ENCODE results near the gene SYCP2. TPM values are rescaled to one million over a fixed set of nuclear protein-coding genes. Genes with fewer than 3 reads are reported as not detected.
"Not testable (repeated sequence)": the region's sequence is repeated elsewhere in the genome, so short reads cannot be mapped to it uniquely, and the experiment has no call there.

Gene SYCP2
- total RNA-seq, 3 donors from 2014 or later = 4.5 to 30.1 (median 12.5) TPM

DNA sequence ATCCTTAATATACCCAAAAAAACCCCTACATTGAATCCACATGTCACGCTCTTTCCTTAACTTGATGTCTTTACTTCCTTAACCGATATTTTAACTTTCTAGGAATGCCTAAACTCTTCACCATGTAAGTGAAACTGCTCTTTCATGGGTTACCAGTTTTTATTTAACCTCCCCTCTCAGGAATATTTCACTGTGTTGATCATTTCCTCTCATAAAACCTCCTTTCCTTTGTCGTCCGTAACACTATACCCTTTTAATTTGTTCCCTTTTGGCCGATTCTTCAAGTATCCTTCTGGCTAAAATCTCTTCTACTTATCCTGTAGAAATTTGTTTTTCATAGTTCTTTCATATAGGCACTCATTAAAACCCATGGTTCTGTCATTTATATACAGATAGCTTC is 24.6 kb downstream of the SYCP2 start:
- no peak for DNase-seq (ENCODE audit: low spot score in 2 of 2)
- no peak overlapping the region for H3K4me3 ChIP-seq
- TF ChIP-seq POLR2A (IDR thresholded peaks at IDR 0.05) (no peak), POLR2AphosphoS5 (IDR thresholded peaks at IDR 0.05) (no peak)
- TF ChIP-seq, protein P1, sequence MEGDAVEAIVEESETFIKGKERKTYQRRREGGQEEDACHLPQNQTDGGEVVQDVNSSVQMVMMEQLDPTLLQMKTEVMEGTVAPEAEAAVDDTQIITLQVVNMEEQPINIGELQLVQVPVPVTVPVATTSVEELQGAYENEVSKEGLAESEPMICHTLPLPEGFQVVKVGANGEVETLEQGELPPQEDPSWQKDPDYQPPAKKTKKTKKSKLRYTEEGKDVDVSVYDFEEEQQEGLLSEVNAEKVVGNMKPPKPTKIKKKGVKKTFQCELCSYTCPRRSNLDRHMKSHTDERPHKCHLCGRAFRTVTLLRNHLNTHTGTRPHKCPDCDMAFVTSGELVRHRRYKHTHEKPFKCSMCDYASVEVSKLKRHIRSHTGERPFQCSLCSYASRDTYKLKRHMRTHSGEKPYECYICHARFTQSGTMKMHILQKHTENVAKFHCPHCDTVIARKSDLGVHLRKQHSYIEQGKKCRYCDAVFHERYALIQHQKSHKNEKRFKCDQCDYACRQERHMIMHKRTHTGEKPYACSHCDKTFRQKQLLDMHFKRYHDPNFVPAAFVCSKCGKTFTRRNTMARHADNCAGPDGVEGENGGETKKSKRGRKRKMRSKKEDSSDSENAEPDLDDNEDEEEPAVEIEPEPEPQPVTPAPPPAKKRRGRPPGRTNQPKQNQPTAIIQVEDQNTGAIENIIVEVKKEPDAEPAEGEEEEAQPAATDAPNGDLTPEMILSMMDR (IDR thresholded peaks at IDR 0.05) = no peak
- intact Hi-C loops (cut with DNase I; ENCODE audit: low total_unique reads) = no loop called here
- no peaks in the 10 kb centered on the region for H3K27me3 ChIP-seq
- H3K27ac ChIP-seq = no peak overlapping the region
- no peaks in the 10 kb centered on the region for H3K4me1 ChIP-seq
- H3K9me3 ChIP-seq = no peaks in the 10 kb centered on the region
- H3K36me3 ChIP-seq = no peaks in the 10 kb centered on the region

DNA sequence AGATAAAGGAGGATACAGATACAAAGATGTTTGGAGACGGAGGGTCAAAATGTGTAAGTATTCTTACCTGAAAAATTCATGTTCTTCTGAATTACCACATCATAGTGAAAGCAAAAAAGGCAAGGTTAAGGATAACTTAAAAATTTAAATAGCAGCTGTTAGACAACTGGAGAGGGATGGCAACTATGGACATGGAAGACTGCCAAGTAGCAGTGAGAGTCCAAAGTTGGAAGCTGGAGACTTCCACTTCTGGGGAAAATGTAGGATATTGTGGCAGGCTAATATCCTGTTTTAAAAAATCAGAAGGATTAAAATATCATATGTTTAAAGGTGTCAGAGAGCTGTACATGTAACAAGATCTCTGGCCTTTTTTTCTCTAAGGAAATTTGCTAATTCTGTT is 29.8 kb downstream of the SYCP2 start:
- DNase-seq (ENCODE audit: low spot score in 2 of 2) = no peak
- H3K27me3 ChIP-seq = no peaks in the 10 kb centered on the region
- H3K4me1 ChIP-seq = no peaks in the 10 kb centered on the region
- H3K9me3 ChIP-seq = no peaks in the 10 kb centered on the region
- TF ChIP-seq, protein P1 (IDR thresholded peaks at IDR 0.05) = no peak
- TF ChIP-seq POLR2AphosphoS5 (IDR thresholded peaks at IDR 0.05) = no peak
- TF ChIP-seq POLR2A (IDR thresholded peaks at IDR 0.05) = no peak
- no peaks in the 10 kb centered on the region for H3K36me3 ChIP-seq
- no peak overlapping the region for H3K27ac ChIP-seq
- intact Hi-C loops (cut with DNase I; ENCODE audit: low total_unique reads) = loop anchor here (2.0 kb wide), 1 partner anchor 71 kb away; no protein-coding TSS in a partner anchor
- no peak overlapping the region for H3K4me3 ChIP-seq

DNA sequence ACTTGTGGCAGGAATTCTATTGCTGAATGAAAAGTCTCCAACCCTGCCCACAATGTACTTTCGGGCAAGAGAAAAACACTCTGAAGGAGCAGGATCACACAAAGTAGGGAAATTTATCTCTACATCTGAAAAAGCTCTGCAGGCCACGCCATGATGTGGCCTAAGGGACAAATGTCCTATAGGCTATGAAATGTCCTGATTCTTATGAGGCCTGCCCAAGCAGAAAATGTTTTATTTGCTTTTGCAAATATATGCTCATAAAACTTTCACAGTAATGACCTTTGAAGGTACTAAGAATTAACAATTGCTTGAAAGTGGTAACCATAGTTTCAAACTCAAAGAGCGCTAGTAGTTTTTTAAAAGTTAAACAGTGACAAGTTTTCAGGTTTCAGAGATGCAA is 31.0 kb downstream of the SYCP2 start:
- TF ChIP-seq POLR2A (IDR thresholded peaks at IDR 0.05) (no peak), POLR2AphosphoS5 (IDR thresholded peaks at IDR 0.05) (no peak)
- TF ChIP-seq, protein P1 (IDR thresholded peaks at IDR 0.05) = no peak
- intact Hi-C loops (cut with DNase I; ENCODE audit: low total_unique reads) = no loop called here
- no peaks in the 10 kb centered on the region for H3K27me3 ChIP-seq
- no peak for DNase-seq (ENCODE audit: low spot score in 2 of 2)
- H3K36me3 ChIP-seq = no peaks in the 10 kb centered on the region
- H3K27ac ChIP-seq = no peak overlapping the region
- H3K9me3 ChIP-seq = no peaks in the 10 kb centered on the region
- no peaks in the 10 kb centered on the region for H3K4me1 ChIP-seq
- H3K4me3 ChIP-seq = no peak overlapping the region

DNA sequence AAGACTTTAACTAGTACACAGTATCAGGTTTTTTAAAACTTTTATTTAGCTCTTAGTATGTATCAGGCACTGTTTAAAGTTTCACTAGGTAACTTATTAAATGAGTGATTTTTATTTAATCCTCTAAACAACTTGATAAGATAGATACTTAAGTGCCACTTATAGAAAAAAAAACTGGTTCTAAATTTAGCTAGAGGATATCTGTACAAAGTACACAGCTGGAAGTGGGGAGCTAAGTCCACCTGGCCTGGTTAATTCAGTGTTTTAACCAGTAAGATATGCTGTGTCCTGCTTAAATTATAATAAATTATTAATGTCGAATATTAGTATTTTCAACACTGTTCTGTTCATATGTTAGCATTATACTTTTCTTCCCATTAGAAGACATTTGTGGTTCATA is 37.5 kb downstream of the SYCP2 start:
- H3K4me1 ChIP-seq = no peaks in the 10 kb centered on the region
- no peaks in the 10 kb centered on the region for H3K36me3 ChIP-seq
- H3K27me3 ChIP-seq = no peaks in the 10 kb centered on the region
- no peak for DNase-seq (ENCODE audit: low spot score in 2 of 2)
- H3K4me3 ChIP-seq = no peak overlapping the region
- TF ChIP-seq POLR2AphosphoS5 (IDR thresholded peaks at IDR 0.05) = no peak
- TF ChIP-seq, protein P1 (IDR thresholded peaks at IDR 0.05) = no peak
- TF ChIP-seq POLR2A (IDR thresholded peaks at IDR 0.05) = no peak
- no peaks in the 10 kb centered on the region for H3K9me3 ChIP-seq
- no peak overlapping the region for H3K27ac ChIP-seq
- intact Hi-C loops (cut with DNase I; ENCODE audit: low total_unique reads) = no loop called here

GRCh38 chr20:59891581-59891980 is 41.9 kb downstream of the SYCP2 start:
- TF ChIP-seq POLR2AphosphoS5 (IDR thresholded peaks at IDR 0.05) = no peak
- no peak for TF ChIP-seq POLR2A (IDR thresholded peaks at IDR 0.05)
- TF ChIP-seq, protein P1 (IDR thresholded peaks at IDR 0.05) = no peak
- no peak for DNase-seq (ENCODE audit: low spot score in 2 of 2)
- Histone ChIP-seq H3K27me3 (no peaks in the 10 kb centered on the region), H3K4me1 (no peaks in the 10 kb centered on the region), H3K36me3 (no peaks in the 10 kb centered on the region), H3K4me3 (no peak overlapping the region), H3K9me3 (no peaks in the 10 kb centered on the region), H3K27ac (no peak overlapping the region)
- intact Hi-C loops (cut with DNase I; ENCODE audit: low total_unique reads) = no loop called here

- DNase-seq (ENCODE audit: low spot score in 2 of 2); H3K4me3 ChIP-seq; H3K36me3 ChIP-seq; H3K9me3 ChIP-seq; H3K27me3 ChIP-seq; intact Hi-C loops (cut with DNase I; ENCODE audit: low total_unique reads); H3K4me1 ChIP-seq; H3K27ac ChIP-seq: not testable (repeated sequence)
Observed at GRCh38 chr20:59890035-59890434, 43.4 kb downstream of the SYCP2 start.
